HUDEP-2 (cell line): ENCODE results near the gene LDLRAD1.
"Not testable (repeated sequence)": the region's sequence is repeated elsewhere in the genome, so short reads cannot be mapped to it uniquely, and the experiment has no call there.

Experiments used
- DNase-seq, 76 experiments: peaks; one replicate each; lab custom pipeline; 2025; ENCODE audit not compliant: unreplicated experiment in 76 of 76; lab: John Stamatoyannopoulos, UW

The LDLRAD1 gene

DNA sequence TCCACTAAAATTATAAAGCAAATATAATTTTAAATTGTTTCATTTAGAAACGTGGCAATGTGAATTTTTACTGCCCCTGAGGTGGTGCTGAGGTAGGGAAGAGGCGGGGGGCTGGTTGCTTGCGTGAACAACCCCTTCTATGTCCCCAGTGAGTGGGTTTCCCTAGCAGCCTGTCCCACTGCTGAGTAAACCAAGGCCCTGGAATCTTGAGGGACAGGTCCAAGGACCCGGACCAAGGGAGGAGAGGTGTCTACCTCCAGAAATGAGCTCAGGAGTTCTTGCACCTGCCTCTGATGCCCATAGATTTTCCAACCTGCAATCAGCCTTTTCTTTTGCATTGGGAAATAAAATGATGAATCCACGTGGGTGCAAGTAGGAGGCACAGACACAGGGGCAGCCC lies 649 bp upstream of the LDLRAD1 start:
- DNase-seq: no peak

DNA sequence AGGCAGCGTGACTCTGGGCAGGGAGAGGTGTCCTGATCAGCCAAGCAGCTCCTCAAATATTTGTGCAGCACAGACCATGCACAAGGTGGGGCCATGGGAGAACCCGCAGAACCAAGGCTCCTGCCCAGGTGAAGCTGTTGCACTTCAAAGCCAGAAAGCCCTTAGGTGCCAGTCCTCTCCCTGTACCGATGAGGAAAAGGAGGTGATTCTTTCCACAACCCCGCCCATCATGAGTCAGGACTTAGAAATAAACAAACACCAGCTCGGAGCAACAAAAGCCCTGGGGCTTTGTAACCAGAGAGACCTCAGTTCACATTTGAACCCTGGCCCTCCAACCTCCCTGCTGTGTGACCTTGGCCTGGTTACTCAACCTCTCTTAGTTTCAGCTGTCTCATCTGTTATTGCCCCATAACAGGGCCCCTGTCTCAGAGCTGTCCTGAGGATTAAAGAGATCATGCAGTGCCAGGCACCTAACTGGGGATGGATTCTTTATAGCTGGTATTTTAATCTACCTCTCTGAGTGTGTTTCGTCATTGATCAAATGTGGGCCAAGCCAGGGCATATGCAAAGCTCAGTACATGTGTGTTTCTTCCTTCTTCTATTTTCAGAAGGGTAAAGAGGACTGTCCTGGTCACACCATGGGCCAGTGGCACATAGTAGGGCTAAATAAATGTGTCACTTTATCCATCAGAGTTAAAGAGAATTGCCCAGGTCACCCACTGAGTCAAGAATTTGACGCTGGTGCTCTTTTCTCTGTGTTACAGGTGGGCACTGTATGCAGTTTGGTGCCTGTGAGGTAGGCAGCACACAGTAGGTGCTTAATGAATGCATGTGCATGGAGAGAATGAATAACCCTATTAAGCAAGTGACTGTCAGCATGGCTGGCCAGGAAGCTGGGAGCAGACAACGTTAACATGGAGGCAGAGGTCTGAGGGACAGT lies 1.4 kb downstream of the LDLRAD1 start:
- DNase-seq: peak in 1 of 76 experiments; percentile 7

- DNase-seq: no peak
These were observed 3.9 kb downstream of the LDLRAD1 start for GRCh38 chr1:54014009-54014629.

DNA sequence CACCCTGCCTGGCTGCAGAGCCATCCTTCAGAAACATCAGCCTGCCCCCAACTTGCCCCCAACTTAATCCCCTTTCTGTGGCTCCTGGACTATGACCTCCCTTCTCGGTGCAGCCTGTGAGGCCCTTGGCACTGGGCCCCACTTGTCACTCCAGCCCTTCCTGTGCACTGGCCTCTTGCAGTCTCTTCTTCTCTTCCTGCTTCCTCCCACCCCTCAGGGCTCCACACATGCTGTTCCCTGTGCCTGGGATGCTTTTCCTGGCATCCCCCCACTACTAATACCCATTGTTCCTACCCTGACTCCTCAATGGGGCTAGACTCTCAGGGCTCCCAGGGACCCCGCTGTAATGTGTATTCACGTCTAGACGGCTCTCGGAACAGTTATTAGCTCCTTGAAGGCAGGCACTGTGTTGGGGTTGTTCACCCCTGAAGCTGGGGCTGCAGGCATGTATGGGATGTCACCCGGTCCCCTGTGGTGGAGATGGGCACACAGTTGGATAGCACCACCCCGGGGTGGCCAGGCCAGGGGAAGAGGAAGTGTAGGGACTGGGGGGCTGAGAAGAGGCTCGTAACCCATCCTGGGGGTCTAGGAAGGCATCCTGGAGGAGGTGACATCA lies 4.5 kb downstream of the LDLRAD1 start:
- no peak for DNase-seq

DNA sequence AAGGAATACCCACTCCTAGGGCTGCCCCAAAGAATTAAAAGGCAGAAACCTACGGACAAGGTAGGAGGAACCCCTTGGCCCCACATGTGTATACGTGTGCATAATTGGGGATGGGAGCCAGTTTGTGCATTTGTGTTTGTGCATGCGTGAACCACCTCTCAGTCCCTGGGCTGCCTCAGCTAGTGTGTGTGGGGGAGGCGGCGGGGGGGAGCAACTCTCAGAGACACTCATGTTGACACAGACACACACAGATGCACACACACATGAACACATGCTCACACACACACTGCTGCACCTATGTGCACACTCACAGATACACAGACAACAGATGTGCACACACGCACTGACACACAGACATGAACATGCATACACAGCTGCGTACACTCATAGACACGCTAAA lies 5.1 kb downstream of the LDLRAD1 start:
- DNase-seq: no peak

DNA sequence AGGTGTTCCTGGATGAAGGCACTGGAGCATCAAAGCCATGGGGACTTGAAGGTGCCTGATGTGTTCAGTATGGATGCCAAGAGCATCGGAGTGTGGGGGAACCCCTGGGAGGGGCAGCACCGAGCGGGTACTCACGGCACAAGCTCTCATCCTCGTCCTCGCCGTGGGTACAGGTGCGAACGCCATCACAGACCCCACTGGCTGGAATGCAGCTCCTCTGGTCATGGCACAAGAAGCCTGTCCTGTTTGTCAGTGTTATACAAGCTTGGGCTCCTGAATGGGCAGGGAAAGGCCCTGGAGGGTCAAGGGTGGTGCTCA lies 6.0 kb downstream of the LDLRAD1 start:
- DNase-seq: no peak

- no peak for DNase-seq
These were observed 6.5 kb downstream of the LDLRAD1 start for GRCh38 chr1:54011316-54012007.

DNA sequence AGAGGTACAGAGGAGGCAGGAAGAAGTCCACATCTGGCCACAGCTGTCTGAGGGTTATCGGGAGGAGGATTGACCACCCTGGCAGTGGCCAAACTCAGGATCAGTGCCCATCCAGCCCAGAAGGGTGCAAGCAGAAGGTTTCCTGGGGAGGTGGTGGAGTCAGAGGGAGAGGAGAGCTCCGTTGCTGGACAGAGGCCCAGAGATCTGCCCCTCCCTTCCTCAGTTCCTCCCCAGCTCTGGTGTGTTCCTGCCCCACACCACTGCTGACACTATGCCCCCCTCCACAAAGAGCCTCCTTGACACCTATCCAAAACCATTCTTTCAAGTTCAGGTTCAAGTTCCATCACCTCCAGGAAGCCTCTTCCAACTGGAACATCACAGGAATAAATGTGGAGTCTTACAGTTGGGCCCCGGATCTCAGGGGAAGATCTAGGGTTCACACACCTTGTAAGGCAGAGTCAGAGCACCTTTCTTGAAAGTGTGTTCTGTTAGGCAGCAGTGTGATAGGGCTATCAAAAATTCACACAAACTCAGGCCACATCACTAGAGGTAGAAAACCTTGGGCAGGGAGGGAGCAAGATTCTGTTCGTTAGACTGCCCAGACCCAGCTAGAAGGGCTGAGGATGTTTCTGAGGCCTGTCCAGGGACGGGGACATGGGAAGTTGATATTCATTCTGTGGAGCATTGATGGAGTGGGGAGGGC lies 7.4 kb downstream of the LDLRAD1 start:
- DNase-seq: no peak

GRCh38 chr1:54009406-54009805 lies 8.6 kb downstream of the LDLRAD1 start:
- no peak for DNase-seq

- no peak for DNase-seq
These were observed 9.1 kb downstream of the LDLRAD1 start for GRCh38 chr1:54008876-54009275.

DNA sequence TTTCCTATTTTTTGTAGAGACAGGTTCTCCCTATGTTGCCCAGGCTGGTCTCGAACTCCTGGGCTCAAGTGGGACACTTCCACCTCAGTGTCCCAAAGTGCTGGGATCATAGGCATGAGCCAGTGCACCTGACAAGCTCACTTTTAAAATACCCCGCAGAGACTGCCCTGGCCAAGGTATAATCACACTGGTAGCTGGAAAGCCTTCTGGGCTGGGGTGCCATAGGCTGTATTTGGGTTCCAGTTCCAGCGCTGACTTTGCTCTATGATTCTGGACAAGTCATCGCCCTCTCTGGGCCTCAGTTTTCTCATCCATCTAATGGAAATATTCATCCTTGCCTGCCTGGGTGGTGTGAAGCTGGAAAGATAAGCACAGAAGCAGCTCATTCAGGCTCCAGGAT lies 10.4 kb downstream of the LDLRAD1 start:
- DNase-seq: no peak

- no peak for DNase-seq
These were observed 11.5 kb downstream of the LDLRAD1 start for GRCh38 chr1:54006508-54006907.

GRCh38 chr1:54004481-54005049 lies 13.4 kb downstream of the LDLRAD1 start:
- DNase-seq: no peak

- DNase-seq: not testable (repeated sequence)
These were observed 14.1 kb downstream of the LDLRAD1 start for GRCh38 chr1:54003750-54004480.

- DNase-seq: no peak
These were observed 14.7 kb downstream of the LDLRAD1 start for GRCh38 chr1:54003249-54003646.

DNA sequence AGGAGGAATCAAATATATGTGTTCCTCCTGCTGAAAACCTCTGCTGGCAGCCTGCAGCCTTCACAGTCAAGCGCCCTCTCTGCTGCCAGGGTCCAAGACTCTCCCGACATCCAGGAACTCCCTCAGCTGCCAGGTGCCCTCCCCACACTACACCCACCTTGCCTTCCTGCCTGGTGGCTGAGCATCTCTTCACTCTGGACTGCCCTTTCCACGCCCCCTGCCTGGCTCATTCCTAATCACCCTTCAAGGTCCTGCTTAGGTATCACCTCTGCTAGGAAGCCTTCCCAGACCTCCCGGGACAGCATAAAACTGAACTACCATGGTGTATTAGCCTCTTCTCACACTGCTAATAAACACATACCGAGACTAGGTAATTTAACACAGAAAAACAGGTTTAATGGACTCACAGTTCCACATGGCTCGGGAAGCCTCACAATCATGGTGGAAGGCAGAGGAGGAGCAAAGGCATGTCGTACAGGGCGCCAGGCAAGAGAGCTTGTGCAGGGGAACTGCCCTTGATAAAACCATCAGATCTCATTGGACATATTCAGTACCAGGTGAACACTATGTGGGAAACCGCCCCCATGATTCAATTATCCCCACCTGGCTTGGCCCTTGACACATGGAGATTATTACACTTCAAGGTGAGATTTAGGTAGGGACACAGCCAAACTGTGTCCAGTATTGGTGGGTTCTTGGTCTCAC lies 15.3 kb downstream of the LDLRAD1 start:
- no peak for DNase-seq

- DNase-seq: no peak
These were observed 16.4 kb downstream of the LDLRAD1 start for GRCh38 chr1:54001591-54001990.

DNA sequence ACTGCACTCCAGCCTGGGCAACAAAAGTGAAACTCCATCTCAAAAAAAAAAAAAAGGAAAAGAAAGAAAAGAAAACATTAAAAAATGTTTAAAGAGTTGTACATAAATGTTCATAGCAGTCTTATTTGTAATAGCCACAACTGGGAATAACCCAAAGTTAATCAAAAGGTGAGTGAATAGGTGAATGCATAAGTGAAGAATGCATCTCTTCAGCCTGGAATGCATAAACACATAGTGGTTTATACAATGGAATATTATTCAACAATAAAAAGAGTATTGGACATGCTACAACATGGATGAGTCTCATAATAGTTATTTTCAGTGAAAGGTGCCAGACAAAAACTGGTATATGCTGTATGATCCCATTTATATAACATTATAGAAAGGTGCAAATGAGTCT lies 18.1 kb downstream of the LDLRAD1 start:
- DNase-seq: no peak

DNA sequence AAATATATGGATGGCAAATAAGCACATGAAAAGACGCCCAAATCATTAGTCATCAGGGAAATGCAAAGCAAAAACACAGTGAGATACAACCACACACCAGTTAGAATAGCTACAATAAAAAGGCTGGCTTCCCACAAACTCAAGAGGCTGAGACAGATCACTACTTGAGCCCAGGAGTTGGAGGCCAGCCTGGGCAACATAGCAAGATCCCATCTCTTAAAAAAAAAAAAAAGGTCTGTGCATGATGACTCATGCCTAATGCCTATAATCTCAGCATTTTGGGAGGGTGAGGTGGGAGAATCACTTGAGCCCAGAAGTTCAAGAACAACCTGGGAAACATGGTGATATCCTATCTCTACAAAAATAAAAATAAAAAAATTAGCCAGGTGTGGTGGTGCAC lies 19.8 kb downstream of the LDLRAD1 start:
- DNase-seq: no peak
